HUES48 (cell line): Measurements from ENCODE around the gene PTGES2.
"Not testable (repeated sequence)": the region's sequence is repeated elsewhere in the genome, so short reads cannot be mapped to it uniquely, and the experiment has no call there.

Experiments
- H3K27ac ChIP-seq: one replicate; pipeline ENCODE4 v1.7.0; 2013; ENCODE audit warnings: low read depth, low read length, inconsistent platforms
- H3K27me3 ChIP-seq: 2 replicates; pipeline ENCODE4 v1.6.1; 2013; ENCODE audit warnings: mild to moderate bottlenecking, low read length; ENCODE audit not compliant: control insufficient read depth, insufficient read depth
- H3K36me3 ChIP-seq: 2 replicates; pipeline ENCODE4 v1.6.1; 2013; ENCODE audit warnings: low read length; ENCODE audit not compliant: control insufficient read depth, insufficient read depth
- H3K4me1 ChIP-seq: 2 replicates; pipeline ENCODE4 v1.6.1; 2013; ENCODE audit warnings: mild to moderate bottlenecking, low read length; ENCODE audit not compliant: control insufficient read depth, insufficient read depth
- H3K4me3 ChIP-seq: 2 replicates; pipeline ENCODE4 v1.5.1; 2013; ENCODE audit warnings: mild to moderate bottlenecking, low read depth, low read length
- H3K9ac ChIP-seq: 2 replicates; pipeline ENCODE4 v1.6.1; 2013; ENCODE audit warnings: mild to moderate bottlenecking, low read depth, low read length, moderate library complexity
- H3K9me3 ChIP-seq: 2 replicates; pipeline ENCODE4 v1.6.1; 2013; ENCODE audit warnings: low read length; ENCODE audit not compliant: control insufficient read depth, insufficient read depth

The PTGES2 gene

DNA sequence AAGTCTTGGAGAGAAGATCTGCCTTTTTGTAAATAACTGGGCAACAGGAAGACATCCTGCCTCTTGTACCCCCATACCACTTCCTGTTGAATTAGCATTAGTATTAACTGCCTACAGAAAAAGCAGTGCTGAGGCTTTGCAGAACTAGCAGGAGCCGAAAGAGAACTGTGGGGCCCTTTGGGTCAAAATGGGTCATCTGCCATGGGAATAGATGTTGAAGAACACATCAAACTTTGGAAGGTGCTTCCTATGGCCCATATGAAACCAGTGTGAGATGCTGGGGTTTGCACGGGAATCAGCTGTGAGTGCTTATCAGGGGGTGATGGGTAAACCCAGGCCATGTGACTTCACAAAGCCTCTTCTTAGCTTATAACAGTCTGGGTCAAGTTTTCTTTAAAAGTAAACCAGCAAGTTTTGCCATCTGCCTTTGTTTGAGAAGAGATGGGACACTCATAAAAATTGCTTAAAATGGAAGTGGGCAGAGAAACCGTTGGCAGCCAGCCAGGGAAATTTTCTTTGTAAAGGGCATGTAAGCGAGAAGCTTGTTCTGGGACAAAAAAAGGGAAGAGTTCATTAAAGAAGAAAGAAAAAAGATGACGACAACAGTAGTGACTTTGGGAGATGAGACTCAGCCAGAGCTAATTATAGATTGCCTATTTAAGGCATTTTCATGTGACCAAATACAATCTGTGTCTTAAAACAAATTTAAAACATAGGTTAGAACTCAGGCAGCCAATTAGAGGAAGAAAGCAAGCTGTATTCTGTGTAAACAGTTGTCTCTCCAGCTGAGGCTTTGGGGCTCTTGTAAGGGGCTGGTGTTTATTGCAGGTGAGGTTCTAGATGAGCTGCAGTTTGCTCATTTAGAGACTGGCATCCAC lies 55.1 kb downstream of the PTGES2 start:
- Histone ChIP-seq H3K4me1 (peaks cover 19% of the 10 kb centered on the region), H3K27ac (peak overlapping the region; percentile 39), H3K27me3 (no peaks in the 10 kb centered on the region), H3K4me3 (no peak overlapping the region), H3K9ac (no peak overlapping the region), H3K36me3 (no peaks in the 10 kb centered on the region), H3K9me3 (no peaks in the 10 kb centered on the region)

DNA sequence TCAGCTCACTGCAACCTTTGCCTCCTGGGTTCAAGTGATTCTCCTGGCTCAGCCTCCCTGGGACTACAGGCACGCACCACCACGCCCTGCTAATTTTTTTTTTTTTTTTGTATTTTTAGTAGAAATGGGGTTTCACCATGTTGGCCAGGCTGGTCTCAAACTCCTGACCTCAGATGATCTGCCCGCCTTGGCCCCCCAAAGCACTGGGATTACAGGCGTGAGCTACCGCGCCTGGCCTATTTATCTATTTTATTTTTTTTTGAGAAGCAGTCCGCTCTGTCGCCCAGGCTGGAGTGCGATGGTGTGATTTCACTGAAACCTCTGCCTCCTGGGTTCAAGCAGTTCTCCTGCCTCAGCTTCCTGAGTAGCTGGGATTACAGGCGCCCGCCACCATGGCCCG lies 56.1 kb downstream of the PTGES2 start:
- H3K27ac ChIP-seq, H3K4me3 ChIP-seq, H3K27me3 ChIP-seq, H3K36me3 ChIP-seq, H3K9me3 ChIP-seq, H3K9ac ChIP-seq: not testable (repeated sequence)
- peaks cover 24% of the 10 kb centered on the region for H3K4me1 ChIP-seq

DNA sequence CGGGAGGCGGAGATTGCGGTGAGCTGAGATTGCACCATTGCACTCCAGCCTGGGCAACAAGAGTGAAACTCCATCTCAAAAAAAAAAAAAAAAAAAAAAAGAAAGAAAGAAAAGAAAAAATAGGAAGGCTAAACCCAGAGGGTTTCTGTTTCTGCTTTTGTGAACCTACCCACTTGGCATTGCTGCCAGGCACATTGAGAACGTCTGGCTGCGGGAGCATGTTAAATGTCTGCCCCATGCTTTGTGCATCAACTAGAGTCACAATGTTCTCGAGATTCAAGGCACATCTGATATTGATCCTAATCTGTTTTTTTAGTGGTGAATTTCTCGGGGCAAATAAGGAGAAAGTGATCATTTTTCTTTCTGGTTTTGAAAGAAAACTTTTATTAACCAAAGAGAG lies 56.7 kb downstream of the PTGES2 start:
- Histone ChIP-seq H3K4me1 (peaks cover 26% of the 10 kb centered on the region), H3K4me3 (no peak overlapping the region), H3K9ac (no peak overlapping the region), H3K27ac (no peak overlapping the region), H3K27me3 (no peaks in the 10 kb centered on the region), H3K36me3 (no peaks in the 10 kb centered on the region), H3K9me3 (no peaks in the 10 kb centered on the region)
